ENCODE measurements around the gene FUT7.

The FUT7 gene

GRCh38 chr9:136982232-136983051, 49.4 kb downstream of the FUT7 start, which contains the start of gene LCNL1:
LCNL1 (plus strand) TSS chr9:136982993; CDS start chr9:136983587, 594 bp downstream.
- no peak within 1 kb of the TSS for H3K27ac ChIP-seq (ENCODE audit: low read depth, low read length)
- H3K36me3 ChIP-seq (ENCODE audit: low read length): no peaks in the 10 kb centered on the region
- H4K20me1 ChIP-seq (ENCODE audit: low read depth, low read length): no peaks in the 10 kb centered on the region
- no peaks in the 10 kb centered on the region for H3K27me3 ChIP-seq (ENCODE audit: low read length)
- no peak within 1 kb of the TSS for H3K4me2 ChIP-seq (ENCODE audit: low read depth, low read length, poor library complexity, severe bottlenecking)
- no peaks in the 10 kb centered on the region for H3K79me2 ChIP-seq (ENCODE audit: insufficient read depth, low read length)
- H3K4me3 ChIP-seq (ENCODE audit: insufficient read depth, low read length, poor library complexity, severe bottlenecking): no peak within 1 kb of the TSS
- no peaks in the 10 kb centered on the region for H3K9me3 ChIP-seq (ENCODE audit: insufficient read depth, low read length)
- H3F3A ChIP-seq (ENCODE audit: insufficient read depth): no peaks in the 10 kb centered on the region
- H3K9me2 ChIP-seq (replicated peaks; ENCODE audit: insufficient read depth, low read length): no peaks in the 10 kb centered on the region
- H3K9ac ChIP-seq (ENCODE audit: low read length): no peak within 1 kb of the TSS
- no peak within 1 kb of the TSS for H2AFZ ChIP-seq (ENCODE audit: low read depth, low read length, severe bottlenecking)
- TF ChIP-seq EZH2phosphoT487 (conservative IDR thresholded peaks at IDR 0.05; ENCODE audit: low read length) (no peak), CTCF (IDR thresholded peaks at IDR 0.05; ENCODE audit: insufficient read depth, low read length, poor library complexity, severe bottlenecking) (no peak)

DNA sequence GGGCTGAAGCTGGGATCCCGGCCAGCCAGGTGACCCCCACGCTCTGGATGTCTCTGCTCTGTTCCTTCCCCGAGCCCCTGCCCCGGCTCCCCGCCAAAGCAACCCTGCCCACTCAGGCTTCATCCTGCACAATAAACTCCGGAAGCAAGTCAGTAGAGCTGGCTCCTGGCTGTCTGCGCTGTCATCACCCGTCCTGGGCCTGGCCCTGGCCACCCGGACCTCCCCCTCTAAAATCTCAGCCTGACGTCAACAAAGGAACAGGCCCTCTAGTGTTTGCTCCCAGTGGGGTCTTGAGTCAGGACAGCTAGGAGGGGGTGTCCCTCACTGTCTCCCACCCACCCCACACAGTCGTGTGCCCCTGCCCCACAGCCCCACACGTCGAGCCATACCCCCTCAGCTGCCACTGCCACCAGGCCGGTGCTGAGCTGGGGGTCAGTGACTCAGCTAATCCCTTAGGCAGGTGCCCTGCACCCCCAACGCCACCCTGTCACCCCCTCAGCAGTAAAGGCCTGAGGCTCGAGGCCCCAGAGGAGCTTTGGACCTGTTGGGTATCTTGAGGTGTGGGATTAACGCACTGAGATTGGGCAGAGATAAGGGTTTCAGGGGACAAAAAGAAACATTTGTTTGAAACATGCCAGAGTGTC, 50.2 kb downstream of the FUT7 start:
- Histone ChIP-seq H3K9ac (ENCODE audit: low read length) (no peak overlapping the region), H2AFZ (ENCODE audit: low read depth, low read length, severe bottlenecking) (no peak overlapping the region), H3K27ac (ENCODE audit: low read depth, low read length) (no peak overlapping the region), H4K20me1 (ENCODE audit: low read depth, low read length) (no peaks in the 10 kb centered on the region), H3K36me3 (ENCODE audit: low read length) (no peaks in the 10 kb centered on the region), H3K9me2 (replicated peaks; ENCODE audit: insufficient read depth, low read length) (no peaks in the 10 kb centered on the region), H3K4me2 (ENCODE audit: low read depth, low read length, poor library complexity, severe bottlenecking) (no peak overlapping the region), H3K27me3 (ENCODE audit: low read length) (no peaks in the 10 kb centered on the region), H3K9me3 (ENCODE audit: insufficient read depth, low read length) (no peaks in the 10 kb centered on the region), H3K79me2 (ENCODE audit: insufficient read depth, low read length) (no peaks in the 10 kb centered on the region), H3K4me3 (ENCODE audit: insufficient read depth, low read length, poor library complexity, severe bottlenecking) (no peak overlapping the region), H3F3A (ENCODE audit: insufficient read depth) (no peaks in the 10 kb centered on the region)
- TF ChIP-seq CTCF (IDR thresholded peaks at IDR 0.05; ENCODE audit: insufficient read depth, low read length, poor library complexity, severe bottlenecking): no peak
- no peak for TF ChIP-seq EZH2phosphoT487 (conservative IDR thresholded peaks at IDR 0.05; ENCODE audit: low read length)

DNA sequence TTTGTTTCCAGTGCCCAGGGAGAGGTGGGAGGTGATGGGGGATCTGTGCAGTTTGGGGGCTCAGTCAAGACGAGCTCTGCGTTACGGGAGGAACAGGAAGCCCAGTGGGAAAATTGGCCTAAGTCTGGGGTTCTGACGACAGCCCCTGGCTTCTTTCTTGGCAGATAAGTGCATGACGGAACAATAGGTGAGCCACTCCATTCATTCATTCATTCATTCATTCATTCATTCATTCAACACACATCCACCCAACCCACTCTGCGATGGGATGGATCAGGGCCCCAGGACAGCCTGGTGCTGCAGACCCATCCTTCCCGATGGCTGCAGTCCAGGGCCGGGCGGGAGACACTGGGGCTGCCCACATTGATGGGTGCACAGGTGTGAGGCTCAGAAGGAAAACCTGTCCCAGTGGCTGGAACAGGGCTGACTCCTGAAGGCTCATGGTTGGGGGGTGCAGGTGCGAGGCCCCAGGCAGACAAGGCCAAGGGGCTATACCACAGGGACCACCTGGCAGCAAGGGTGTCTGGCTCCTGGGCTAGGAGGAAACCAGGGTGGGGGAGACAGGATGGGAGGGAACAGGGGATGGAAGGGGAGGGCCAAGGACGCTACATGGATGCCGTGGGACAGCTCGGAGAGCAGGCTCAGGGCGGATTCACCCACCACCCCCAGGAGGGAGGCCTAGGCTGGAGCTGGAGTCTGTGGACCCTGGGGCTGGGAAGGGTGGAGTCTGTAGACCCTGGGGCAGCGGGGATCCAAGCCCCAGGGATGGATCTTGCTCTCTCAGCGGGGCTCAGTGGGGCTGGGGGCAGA, 51.0 kb downstream of the FUT7 start:
- no peak for TF ChIP-seq CTCF (IDR thresholded peaks at IDR 0.05; ENCODE audit: insufficient read depth, low read length, poor library complexity, severe bottlenecking)
- no peak for TF ChIP-seq EZH2phosphoT487 (conservative IDR thresholded peaks at IDR 0.05; ENCODE audit: low read length)
- H3K4me3 ChIP-seq (ENCODE audit: insufficient read depth, low read length, poor library complexity, severe bottlenecking): no peak overlapping the region
- no peaks in the 10 kb centered on the region for H3K27me3 ChIP-seq (ENCODE audit: low read length)
- no peaks in the 10 kb centered on the region for H4K20me1 ChIP-seq (ENCODE audit: low read depth, low read length)
- H3K36me3 ChIP-seq (ENCODE audit: low read length): no peaks in the 10 kb centered on the region
- H3K9me2 ChIP-seq (replicated peaks; ENCODE audit: insufficient read depth, low read length): no peaks in the 10 kb centered on the region
- no peak overlapping the region for H3K4me2 ChIP-seq (ENCODE audit: low read depth, low read length, poor library complexity, severe bottlenecking)
- H3K27ac ChIP-seq (ENCODE audit: low read depth, low read length): no peak overlapping the region
- no peak overlapping the region for H3K9ac ChIP-seq (ENCODE audit: low read length)
- H3F3A ChIP-seq (ENCODE audit: insufficient read depth): no peaks in the 10 kb centered on the region
- H3K79me2 ChIP-seq (ENCODE audit: insufficient read depth, low read length): no peaks in the 10 kb centered on the region
- no peak overlapping the region for H2AFZ ChIP-seq (ENCODE audit: low read depth, low read length, severe bottlenecking)
- no peaks in the 10 kb centered on the region for H3K9me3 ChIP-seq (ENCODE audit: insufficient read depth, low read length)

Measured in SU-DHL-6 (cell line).